ENCODE measurements around the gene FUBP3. TPM values are rescaled to one million over a fixed set of nuclear protein-coding genes. Genes with fewer than 3 reads are reported as not detected.

FUBP3 gene
- total RNA-seq, 1 experiment from 2014 or later = 78.6 TPM

DNA sequence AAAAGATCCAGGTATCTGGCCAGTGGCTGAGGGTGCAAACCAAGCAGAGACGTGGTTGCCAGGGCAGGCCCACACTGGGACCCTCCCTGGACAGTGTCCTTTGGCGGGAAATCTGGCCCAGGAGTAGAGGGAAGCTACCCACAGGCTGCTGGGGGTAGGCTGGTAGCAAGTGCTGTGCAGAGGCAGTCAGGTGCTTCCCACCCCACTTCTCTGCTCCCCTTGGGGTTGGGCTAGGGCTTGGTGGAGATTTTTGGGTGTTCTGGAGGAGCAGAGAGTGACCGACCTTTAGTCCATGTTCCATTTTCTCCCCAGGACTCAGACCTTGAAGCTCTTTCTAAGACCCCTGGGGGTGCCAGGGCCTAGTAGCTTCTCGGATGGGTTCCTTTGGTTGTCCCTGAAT lies 90.6 kb downstream of the FUBP3 start:
- no peak overlapping the region for H3K4me2 ChIP-seq (ENCODE audit: insufficient read depth, insufficient read length, low read length)
- Mint-ChIP-seq H3K4me3 (no peak overlapping the region), H3K9me3 (no peaks in the 10 kb centered on the region; a peak in 3 of 5 replicates), H3K27ac (no peak overlapping the region), H3K4me1 (peaks cover 10 to 13% of the 10 kb centered on the region in 2 experiments), H3K27me3 (ENCODE audit: low read depth) (peaks cover 76% of the 10 kb centered on the region), H3K36me3 (ENCODE audit: insufficient read depth in 1 of 3, low read depth in 3 of 3) (peaks cover 0 to 1% (median 0%) of the 10 kb centered on the region in 3 experiments; a peak in 1 of 7 replicates)
- H4K91ac ChIP-seq (ENCODE audit: insufficient read length, low read depth, low read length) = no peak overlapping the region
- H2BK15ac ChIP-seq (ENCODE audit: low read depth, low read length) = no peak overlapping the region
- no peak overlapping the region for H2BK12ac ChIP-seq (ENCODE audit: insufficient read length, low read depth, low read length)
- H3K27ac ChIP-seq (ENCODE audit: insufficient read length, low read depth, low read length) = no peak overlapping the region
- no peak overlapping the region for H2BK120ac ChIP-seq (ENCODE audit: low read depth, low read length, poor library complexity, severe bottlenecking)
- H3K23ac ChIP-seq (ENCODE audit: insufficient read length, low read depth, low read length) = no peak overlapping the region
- no peaks in the 10 kb centered on the region for H4K20me1 ChIP-seq (ENCODE audit: control insufficient read depth, insufficient read depth, insufficient read length)
- no peaks in the 10 kb centered on the region for H3K79me1 ChIP-seq (ENCODE audit: insufficient read depth, low read depth, low read length, poor library complexity, severe bottlenecking)
- H3K4me1 ChIP-seq (ENCODE audit: insufficient read depth, low read length) = no peaks in the 10 kb centered on the region; the same call in 1 of the 2 replicates
- no peak overlapping the region for H3K56ac ChIP-seq (ENCODE audit: insufficient read length, low read depth, low read length)
- no peak overlapping the region for H2BK5ac ChIP-seq (ENCODE audit: insufficient read length, low read length)
- no peak overlapping the region for H3K14ac ChIP-seq (ENCODE audit: insufficient read depth, low read length)
- H2BK20ac ChIP-seq (ENCODE audit: low read depth, low read length, poor library complexity, severe bottlenecking) = no peak overlapping the region
- H3K9ac ChIP-seq (ENCODE audit: extremely low read depth, insufficient read length, low read length) = no peak overlapping the region
- H3K27me3 ChIP-seq (ENCODE audit: insufficient read depth, low read length) = peaks cover 35% of the 10 kb centered on the region
- no peak overlapping the region for H3K4ac ChIP-seq (ENCODE audit: low read depth, low read length)
- no peaks in the 10 kb centered on the region for H3K23me2 ChIP-seq (ENCODE audit: insufficient read length, low read depth, low read length, poor library complexity, severe bottlenecking)
- no peaks in the 10 kb centered on the region for H3K9me3 ChIP-seq (ENCODE audit: control insufficient read depth, low read depth, low read length)
- no peak overlapping the region for H4K5ac ChIP-seq (ENCODE audit: insufficient read length, low read depth, low read length)
- H3K18ac ChIP-seq (ENCODE audit: insufficient read length, low read depth, low read length) = no peak overlapping the region
- WGBS (ENCODE audit: extremely low coverage, insufficient read length, low lambda C conversion rate) = no CpG with 5 or more reads among the region's 4 CpGs
- H3K79me2 ChIP-seq (ENCODE audit: insufficient read depth, low read length) = no peaks in the 10 kb centered on the region
- no peak overlapping the region for H2AFZ ChIP-seq (ENCODE audit: low read length)
- no peak overlapping the region for H2AK5ac ChIP-seq (ENCODE audit: insufficient read length, low read length)
- no peak for DNase-seq
- H3T11ph ChIP-seq (ENCODE audit: low read length) = no peak overlapping the region
- no peak overlapping the region for H4K8ac ChIP-seq (replicated peaks; ENCODE audit: insufficient read length, low read depth, low read length)
- TF ChIP-seq, protein P1, sequence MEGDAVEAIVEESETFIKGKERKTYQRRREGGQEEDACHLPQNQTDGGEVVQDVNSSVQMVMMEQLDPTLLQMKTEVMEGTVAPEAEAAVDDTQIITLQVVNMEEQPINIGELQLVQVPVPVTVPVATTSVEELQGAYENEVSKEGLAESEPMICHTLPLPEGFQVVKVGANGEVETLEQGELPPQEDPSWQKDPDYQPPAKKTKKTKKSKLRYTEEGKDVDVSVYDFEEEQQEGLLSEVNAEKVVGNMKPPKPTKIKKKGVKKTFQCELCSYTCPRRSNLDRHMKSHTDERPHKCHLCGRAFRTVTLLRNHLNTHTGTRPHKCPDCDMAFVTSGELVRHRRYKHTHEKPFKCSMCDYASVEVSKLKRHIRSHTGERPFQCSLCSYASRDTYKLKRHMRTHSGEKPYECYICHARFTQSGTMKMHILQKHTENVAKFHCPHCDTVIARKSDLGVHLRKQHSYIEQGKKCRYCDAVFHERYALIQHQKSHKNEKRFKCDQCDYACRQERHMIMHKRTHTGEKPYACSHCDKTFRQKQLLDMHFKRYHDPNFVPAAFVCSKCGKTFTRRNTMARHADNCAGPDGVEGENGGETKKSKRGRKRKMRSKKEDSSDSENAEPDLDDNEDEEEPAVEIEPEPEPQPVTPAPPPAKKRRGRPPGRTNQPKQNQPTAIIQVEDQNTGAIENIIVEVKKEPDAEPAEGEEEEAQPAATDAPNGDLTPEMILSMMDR (conservative IDR thresholded peaks at IDR 0.05) = no peak

All from H9 (cell line).